GM21528 (cell line): ENCODE data around the gene NXPE1.

Experiments used
- ATAC-seq: cut with Tn5 transposase; IDR thresholded peaks from one replicate; pipeline ENCODE4 v1.9.1; 2021; ENCODE audit warnings: mild to moderate bottlenecking, moderate library complexity; ENCODE audit not compliant: unreplicated experiment, low FRiP score

The NXPE1 gene

GRCh38 chr11:114564831-114565230 is 5.2 kb upstream of the NXPE1 start:
- no peak for ATAC-seq

- no peak for ATAC-seq
Measured at GRCh38 chr11:114563077-114563476, 3.4 kb upstream of the NXPE1 start.

GRCh38 chr11:114562166-114562916 is 2.7 kb upstream of the NXPE1 start:
- no peak for ATAC-seq

GRCh38 chr11:114556135-114556534 is 3.5 kb downstream of the NXPE1 start:
- no peak for ATAC-seq

- no peak for ATAC-seq
Measured at GRCh38 chr11:114553642-114554041, 6.0 kb downstream of the NXPE1 start.

- no peak for ATAC-seq
Measured at GRCh38 chr11:114551060-114551459, 8.6 kb downstream of the NXPE1 start.

GRCh38 chr11:114525682-114526081 is 34.0 kb downstream of the NXPE1 start:
- no peak for ATAC-seq

GRCh38 chr11:114524122-114524521 is 35.6 kb downstream of the NXPE1 start:
- ATAC-seq = no peak

GRCh38 chr11:114522818-114523217 is 36.9 kb downstream of the NXPE1 start:
- no peak for ATAC-seq

- no peak for ATAC-seq
Measured at GRCh38 chr11:114511538-114511937, 48.1 kb downstream of the NXPE1 start.

GRCh38 chr11:114511079-114511478 is 48.6 kb downstream of the NXPE1 start:
- ATAC-seq = no peak

GRCh38 chr11:114501901-114502300 is 57.8 kb downstream of the NXPE1 start:
- ATAC-seq = no peak

GRCh38 chr11:114499756-114500155 is 59.9 kb downstream of the NXPE1 start:
- no peak for ATAC-seq

- no peak for ATAC-seq
Measured at GRCh38 chr11:114496915-114497314, 62.8 kb downstream of the NXPE1 start.

- no peak for ATAC-seq
Measured at GRCh38 chr11:114483929-114484328, 75.8 kb downstream of the NXPE1 start.

GRCh38 chr11:114482114-114482513 is 77.6 kb downstream of the NXPE1 start:
- no peak for ATAC-seq

GRCh38 chr11:114479331-114479730 is 80.3 kb downstream of the NXPE1 start:
- ATAC-seq = no peak

- ATAC-seq = no peak
Measured at GRCh38 chr11:114478768-114479167, 80.9 kb downstream of the NXPE1 start.

GRCh38 chr11:114478001-114478410 is 81.7 kb downstream of the NXPE1 start:
- ATAC-seq = no peak

GRCh38 chr11:114472661-114473060 is 87.0 kb downstream of the NXPE1 start:
- ATAC-seq = no peak
